Neural progenitor cell (in vitro differentiated cells): Measurements from ENCODE around the gene ADRA1B.

ENCODE experiments used
- CTCF ChIP-seq: fragments of 200-600 bp; sonication (generic); IDR thresholded peaks from 2 replicates; pipeline ENCODE4 v1.5.1; 2017; ENCODE audit warnings: antibody characterized with exemption, mild to moderate bottlenecking
- EZH2 ChIP-seq: fragments of 200-600 bp; sonication (generic); IDR thresholded peaks from 2 replicates; pipeline ENCODE4 v1.6.1; 2017; ENCODE audit warnings: antibody characterized with exemption, mild to moderate bottlenecking, moderate library complexity

- TF ChIP-seq CTCF, result no peak
- no peak for TF ChIP-seq EZH2
These were observed 3.2 kb upstream of the ADRA1B start for GRCh38 chr5:159913048-159913447.
